ENCODE data around the gene YIPF2.

The YIPF2 gene

GRCh38 chr19:10888421-10888866 is 40.0 kb downstream of the YIPF2 start:
- peak; percentile 54 for DNase-seq (ENCODE audit: low spot score)
- TF ChIP-seq CTCF (IDR thresholded peaks at IDR 0.05; ENCODE audit: extremely low read depth, missing control alignments) = no peak

GRCh38 chr19:10887616-10888367 is 40.6 kb downstream of the YIPF2 start:
- no peak for DNase-seq (ENCODE audit: low spot score)
- no peak for TF ChIP-seq CTCF (IDR thresholded peaks at IDR 0.05; ENCODE audit: extremely low read depth, missing control alignments)

- no peak for DNase-seq (ENCODE audit: low spot score)
These were observed 43.0 kb downstream of the YIPF2 start for GRCh38 chr19:10885201-10886169.

GRCh38 chr19:10884274-10884673 is 44.2 kb downstream of the YIPF2 start:
- DNase-seq (ENCODE audit: low spot score) = no peak
- no peak for TF ChIP-seq CTCF (IDR thresholded peaks at IDR 0.05; ENCODE audit: extremely low read depth, missing control alignments)

More at GRCh38 chr19:10885201-10886169, 43.0 kb downstream of the YIPF2 start:
- TF ChIP-seq CTCF (IDR thresholded peaks at IDR 0.05; ENCODE audit: extremely low read depth, missing control alignments) = no peak

- no peak for TF ChIP-seq CTCF (IDR thresholded peaks at IDR 0.05; ENCODE audit: extremely low read depth, missing control alignments)
- DNase-seq (ENCODE audit: low spot score) = no peak
These were observed 46.4 kb downstream of the YIPF2 start for GRCh38 chr19:10882108-10882457.

- no peak for TF ChIP-seq CTCF (IDR thresholded peaks at IDR 0.05; ENCODE audit: extremely low read depth, missing control alignments)
- DNase-seq (ENCODE audit: low spot score) = no peak
These were observed 46.9 kb downstream of the YIPF2 start for GRCh38 chr19:10881403-10882107.
